GM12875 (cell line): ENCODE data around the gene ADAM23.

Source experiments
- H3K4me3 ChIP-seq: one replicate; pipeline ENCODE4 v1.5.1; 2011; ENCODE audit warnings: low read depth, low read length, control low read depth
- CTCF ChIP-seq: IDR thresholded peaks from 2 replicates; pipeline ENCODE4 v1.5.1; 2011; ENCODE audit warnings: low read depth, mild to moderate bottlenecking, control low read depth, inconsistent platforms, low read length, moderate library complexity, borderline replicate concordance; ENCODE audit not compliant: insufficient read depth

The ADAM23 gene

GRCh38 chr2:206462240-206462854, 19.0 kb downstream of the ADAM23 start:
- TF ChIP-seq CTCF: no peak
- H3K4me3 ChIP-seq: no peak overlapping the region

GRCh38 chr2:206463685-206464084, 20.4 kb downstream of the ADAM23 start:
- no peak for TF ChIP-seq CTCF
- H3K4me3 ChIP-seq: no peak overlapping the region

GRCh38 chr2:206464597-206464996, 21.3 kb downstream of the ADAM23 start:
- H3K4me3 ChIP-seq: no peak overlapping the region
- no peak for TF ChIP-seq CTCF

GRCh38 chr2:206471524-206472062, 28.3 kb downstream of the ADAM23 start:
- TF ChIP-seq CTCF: no peak
- H3K4me3 ChIP-seq: no peak overlapping the region

- TF ChIP-seq CTCF: no peak
- no peak overlapping the region for H3K4me3 ChIP-seq
Observed at GRCh38 chr2:206472094-206472493, 28.8 kb downstream of the ADAM23 start.

GRCh38 chr2:206474099-206474498, 30.8 kb downstream of the ADAM23 start:
- TF ChIP-seq CTCF: no peak

GRCh38 chr2:206477296-206477695, 34.0 kb downstream of the ADAM23 start:
- H3K4me3 ChIP-seq: no peak overlapping the region

More at GRCh38 chr2:206474099-206474498, 30.8 kb downstream of the ADAM23 start:
- no peak overlapping the region for H3K4me3 ChIP-seq

More at GRCh38 chr2:206477296-206477695, 34.0 kb downstream of the ADAM23 start:
- no peak for TF ChIP-seq CTCF
